HepG2 (cell line): ENCODE results near the gene ADGRB3. TPM values are rescaled to one million over a fixed set of nuclear protein-coding genes. Genes with fewer than 3 reads are reported as not detected.

Experiments
- ATAC-seq: fragments of 200-7000 bp; cut with Tn5 transposase; 3 replicates; pipeline ENCODE4 v1.9.1; 2020; ENCODE audit warnings: mild to moderate bottlenecking, moderate library complexity
- BruUV-seq: library from RNA; stranded (reverse); fragments of 400-500 nt; replicated peaks from 2 replicates; lab custom pipeline; 2021; lab: Mats Ljungman, UMichigan
- CTCF ChIA-PET: fragments of 300-600 bp; formaldehyde crosslinking; extraction: SDS; loops from one replicate; lab custom pipeline; 2021; ENCODE audit warnings: low total read pairs, inconsistent platforms, low intra/inter-chr PET ratio; lab: Yijun Ruan, JAX
- POLR2A ChIA-PET: fragments of 350-600 bp; sonication (Branson Sonifier 250); formaldehyde crosslinking; loops from one replicate; lab custom pipeline; 2020; ENCODE audit warnings: antibody characterized with exemption, inconsistent platforms; lab: Yijun Ruan, JAX
- DNase-seq: peaks from one replicate; pipeline ENCODE4 v3.0.0-alpha.2; 2015; ENCODE audit warnings: low spot score
- FAIRE-seq: peaks from 3 replicates; lab custom pipeline; 2011; peaks lifted over from hg19 to GRCh38; lab: Jason Lieb, UNC
- H2AFZ ChIP-seq: one replicate; pipeline ENCODE4 v1.6.1; 2011; ENCODE audit warnings: low read length, inconsistent platforms
- H3K27ac ChIP-seq: fragments of 300-600 bp; 3 replicates; pipeline ENCODE4 v1.8.0; 2011; ENCODE audit warnings: mixed run types, mild to moderate bottlenecking, mixed read lengths, low read length, inconsistent platforms; ENCODE audit not compliant: insufficient read depth; ENCODE audit errors: extremely low read length
- H3K27me3 ChIP-seq, 2 experiments: fragments of 200-600 bp in 1 of 2; 2 replicates in 1 of 2; 3 replicates in 1 of 2; pipeline versions ENCODE4 v1.6.0 to v1.8.0; 2011; ENCODE audit warnings: low read length in 2 of 2, mild to moderate bottlenecking in 2 of 2, moderate library complexity in 2 of 2, inconsistent platforms in 1 of 2; ENCODE audit not compliant: insufficient read depth in 2 of 2, control insufficient read depth in 1 of 2
- H3K36me3 ChIP-seq, 2 experiments: fragments of 200-600 bp in 1 of 2; replicated peaks in 1 of 2; 2 replicates in 1 of 2; 3 replicates in 1 of 2; pipeline versions ENCODE4 v1.5.1 to v1.8.0; 2011; ENCODE audit warnings: low read length in 2 of 2, inconsistent platforms in 1 of 2; ENCODE audit not compliant: insufficient read depth in 2 of 2, control insufficient read depth in 1 of 2
- H3K4me1 ChIP-seq: 2 replicates; pipeline ENCODE4 v1.5.1; 2012; ENCODE audit warnings: low read length, inconsistent platforms; ENCODE audit not compliant: insufficient read depth
- H3K4me2 ChIP-seq: 2 replicates; pipeline ENCODE4 v1.6.0; 2011; ENCODE audit warnings: low read depth, low read length, inconsistent platforms
- H3K4me3 ChIP-seq, 3 experiments: fragments of 200-600 bp in 1 of 3; sonication (generic), shearing (Covaris generic) in 1 of 3; replicated peaks in 1 of 3; 2 replicates each; pipeline ENCODE4 v1.5.1; 2011 to 2016; ENCODE audit warnings: low read length in 3 of 3, inconsistent platforms in 2 of 3, low read depth in 2 of 3, mild to moderate bottlenecking in 2 of 3, control low read depth in 1 of 3, mixed read lengths in 1 of 3; ENCODE audit not compliant: insufficient read depth in 1 of 3
- H3K79me2 ChIP-seq: one replicate; pipeline ENCODE4 v1.6.1; 2011; ENCODE audit warnings: low read length, inconsistent platforms; ENCODE audit not compliant: insufficient read depth
- H3K9ac ChIP-seq: 2 replicates; pipeline ENCODE4 v1.6.0; 2011; ENCODE audit warnings: mild to moderate bottlenecking, low read depth, low read length, inconsistent platforms; ENCODE audit not compliant: insufficient read depth
- H3K9me3 ChIP-seq: 2 replicates; pipeline ENCODE4 v1.5.1; 2012; ENCODE audit warnings: mild to moderate bottlenecking, low read length
- H4K20me1 ChIP-seq: 2 replicates; pipeline ENCODE4 v1.6.0; 2011; ENCODE audit warnings: inconsistent platforms, mild to moderate bottlenecking, low read length, moderate library complexity; ENCODE audit not compliant: insufficient read depth
- ARID2 ChIP-seq: sonication (generic); formaldehyde crosslinking; IDR thresholded peaks from 2 replicates; pipeline ENCODE4 v1.8.1; 2022; ENCODE audit warnings: mild to moderate bottlenecking, missing genetic modification reagents, borderline replicate concordance
- E2F2 ChIP-seq: sonication (generic); formaldehyde crosslinking; IDR thresholded peaks from 2 replicates; pipeline ENCODE4 v1.4.0; 2020; ENCODE audit warnings: missing genetic modification reagents, borderline replicate concordance
- ETV5 ChIP-seq: IDR thresholded peaks from 2 replicates; pipeline ENCODE4 v1.6.1; 2018; ENCODE audit warnings: missing biosample characterization, missing genetic modification reagents, inconsistent platforms, borderline replicate concordance
- FOXA1 ChIP-seq, 2 experiments: fragments of 450-650 bp in 1 of 2; sonication (generic) in 1 of 2; formaldehyde crosslinking in 1 of 2; IDR thresholded peaks; 2 replicates each; pipeline versions ENCODE4 v1.4.0 to v1.6.1; 2016 to 2020; ENCODE audit warnings: missing genetic modification reagents in 1 of 2
- IRX3 ChIP-seq: sonication (generic); formaldehyde crosslinking; IDR thresholded peaks from 2 replicates; pipeline ENCODE4 v1.8.1; 2023; ENCODE audit warnings: mild to moderate bottlenecking, low read depth, missing genetic modification reagents, borderline replicate concordance
- KLF13 ChIP-seq: sonication (generic); formaldehyde crosslinking; IDR thresholded peaks from 2 replicates; pipeline ENCODE4 v1.4.0; 2020; ENCODE audit warnings: mild to moderate bottlenecking, missing genetic modification reagents
- LBX2 ChIP-seq: sonication (generic); formaldehyde crosslinking; IDR thresholded peaks from 2 replicates; pipeline ENCODE4 v1.5.0; 2020; ENCODE audit warnings: missing genetic modification reagents, mild to moderate bottlenecking, borderline replicate concordance
- MTF1 ChIP-seq: sonication (generic); formaldehyde crosslinking; IDR thresholded peaks from 2 replicates; pipeline ENCODE4 v1.5.0; 2020; ENCODE audit warnings: missing genetic modification reagents
- NONO ChIP-seq, 2 experiments: fragments of 450-650 bp in 1 of 2; sonication (generic) in 1 of 2; formaldehyde crosslinking in 1 of 2; IDR thresholded peaks in 1 of 2; conservative IDR thresholded peaks in 1 of 2; 2 replicates each; pipeline versions ENCODE4 v1.6.1 to v1.8.0; 2017 to 2022; ENCODE audit warnings: mild to moderate bottlenecking in 1 of 2, missing genetic modification reagents in 1 of 2, moderate library complexity in 1 of 2
- RNF2 ChIP-seq: fragments of 450-650 bp; conservative IDR thresholded peaks from 2 replicates; pipeline ENCODE4 v1.6.1; 2016; ENCODE audit warnings: low read depth
- ZNF143 ChIP-seq: sonication (generic); formaldehyde crosslinking; IDR thresholded peaks from 2 replicates; pipeline ENCODE4 v1.4.0; 2020; ENCODE audit warnings: missing genetic modification reagents
- ZNF205 ChIP-seq: IDR thresholded peaks from 2 replicates; pipeline ENCODE4 v1.6.1; 2018; ENCODE audit warnings: missing biosample characterization, missing genetic modification reagents
- ZNF460 ChIP-seq: sonication (generic); formaldehyde crosslinking; IDR thresholded peaks from 2 replicates; pipeline ENCODE4 v1.5.1; 2020; ENCODE audit warnings: missing genetic modification reagents, mild to moderate bottlenecking, borderline replicate concordance
- ZNF780A ChIP-seq: sonication (generic); formaldehyde crosslinking; IDR thresholded peaks from 2 replicates; pipeline ENCODE4 v1.8.0; 2022; ENCODE audit warnings: mild to moderate bottlenecking, missing genetic modification reagents, moderate library complexity
- WGBS: methylation state at CpG from one replicate; pipeline ENCODE4 v1.1.6; 2017; ENCODE audit warnings: low lambda C conversion rate; 5-methylcytosine and 5-hydroxymethylcytosine counted together
- in situ Hi-C: cut with HindIII; loops from 2 replicates; pipeline ENCODE4 v1.10.0; 2017; ENCODE audit warnings: low pct_unique_long_range_greater_than_20kb; ENCODE audit not compliant: extremely low pct_ligation_motif_present
- intact Hi-C: fragments of 100-400 bp; cut with micrococcal nuclease; formaldehyde crosslinking; loops from one replicate; pipeline ENCODE4 v1.10.0; 2022; ENCODE audit not compliant: unreplicated experiment
- polyA plus RNA-seq, 8 experiments: library from polyadenylated mRNA; depleted of rRNA in 3 of 8; stranded (reverse) in 7 of 8; unstranded in 1 of 8; fragments of >200 nt; fragmentation: Illumina TruSeq in 4 of 8; extraction: Trizol in 4 of 8; gene quantifications; 2 replicates each; pipeline versions ENCODE4 v1.2.1 to v1.2.3, GENCODE V29; 2011 to 2016; ENCODE audit warnings: low read depth in 4 of 8, missing spikeins in 1 of 8, mixed read lengths in 1 of 8; ENCODE audit not compliant: insufficient read depth in 1 of 8
- total RNA-seq, 5 experiments: library from RNA; depleted of rRNA; stranded (reverse); fragments of >200 nt; fragmentation: Illumina TruSeq; extraction: Trizol; gene quantifications; 2 replicates each; pipeline ENCODE4 v1.2.3, GENCODE V29; 2016; ENCODE audit warnings: low read depth in 1 of 5
- TF ChIP-seq, protein P1 (sequence below): sonication (generic); formaldehyde crosslinking; IDR thresholded peaks from 2 replicates; pipeline ENCODE4 v1.8.1; 2023; ENCODE audit warnings: mild to moderate bottlenecking, moderate library complexity, missing genetic modification reagents
- TF ChIP-seq, protein P2 (sequence below): sonication (generic); formaldehyde crosslinking; IDR thresholded peaks from 2 replicates; pipeline ENCODE4 v1.8.0; 2022; ENCODE audit warnings: mild to moderate bottlenecking, missing genetic modification reagents, moderate library complexity

Gene ADGRB3
- total and polyA plus RNA-seq, 2 of the 13 experiments (the other 11 are each of a cell fraction or from before 2014, with no cell fraction given): not detected

DNA sequence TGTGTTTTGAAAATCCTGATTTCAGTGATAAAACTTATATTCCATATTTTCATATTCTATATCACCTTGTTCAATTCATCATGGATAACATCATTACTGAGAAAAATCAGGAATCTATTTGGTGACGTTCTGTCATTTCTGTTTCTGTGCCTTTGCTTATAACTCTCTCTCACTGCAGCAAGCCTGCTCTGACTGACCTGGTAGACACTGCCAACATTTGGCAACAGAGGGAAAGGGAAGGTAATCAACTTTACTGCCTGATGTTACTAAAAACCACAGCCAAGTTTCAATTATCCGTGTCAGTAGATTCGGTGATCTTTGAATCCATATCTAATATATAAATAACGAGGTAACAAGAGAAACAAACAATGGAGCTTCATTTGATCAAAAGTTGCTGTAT lies 659.8 kb downstream of the ADGRB3 start:
- no peaks in the 10 kb centered on the region for H3K79me2 ChIP-seq
- POLR2A ChIA-PET: no interaction called here
- H3K4me3 ChIP-seq: no peak overlapping the region
- no peaks in the 10 kb centered on the region for H3K9me3 ChIP-seq
- no peaks in the 10 kb centered on the region for H3K27me3 ChIP-seq
- H3K4me2 ChIP-seq: no peak overlapping the region
- no TSS peak for BruUV-seq
- no peak overlapping the region for H3K9ac ChIP-seq
- DNase-seq: no peak
- CTCF ChIA-PET: no interaction called here
- no peaks in the 10 kb centered on the region for H4K20me1 ChIP-seq
- no peak overlapping the region for H2AFZ ChIP-seq
- no peaks in the 10 kb centered on the region for H3K36me3 ChIP-seq
- TF ChIP-seq KLF13 (CRISPR knock-in tag) (no peak), ZNF205 (CRISPR knock-in tag) (no peak), NONO (IDR thresholded peaks at IDR 0.05) (no peak), NONO (CRISPR knock-in tag; conservative IDR thresholded peaks at IDR 0.05) (no peak), FOXA1 (IDR thresholded peaks at IDR 0.05) (no peak), FOXA1 (CRISPR knock-in tag; IDR thresholded peaks at IDR 0.05) (no peak), RNF2 (no peak), ARID2 (CRISPR knock-in tag) (no peak), ZNF780A (no peak), E2F2 (CRISPR knock-in tag) (no peak), ZNF460 (CRISPR knock-in tag) (no peak), LBX2 (CRISPR knock-in tag) (no peak), MTF1 (no peak), ZNF143 (CRISPR knock-in tag) (no peak), ETV5 (CRISPR knock-in tag) (no peak), IRX3 (CRISPR knock-in tag) (no peak)
- TF ChIP-seq, protein P1, sequence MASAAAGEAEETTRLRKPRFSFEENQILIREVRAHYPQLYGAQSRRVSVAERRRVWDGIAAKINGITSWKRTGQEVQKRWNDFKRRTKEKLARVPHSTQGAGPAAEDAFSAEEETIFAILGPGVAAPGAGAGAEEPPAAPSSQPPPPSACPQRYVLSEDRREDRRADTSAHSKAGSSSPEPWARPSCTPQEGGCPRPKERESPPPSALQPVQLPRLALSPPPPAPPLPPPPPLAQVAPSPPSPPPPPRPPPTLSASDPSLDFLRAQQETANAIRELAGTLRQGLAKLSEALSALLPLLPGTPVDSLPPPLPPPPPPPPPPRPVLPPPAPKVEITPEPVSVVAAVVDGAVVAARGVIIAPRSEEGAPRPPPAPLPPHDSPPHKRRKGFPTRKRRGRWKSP (CRISPR knock-in tag): no peak
- TF ChIP-seq, protein P2, sequence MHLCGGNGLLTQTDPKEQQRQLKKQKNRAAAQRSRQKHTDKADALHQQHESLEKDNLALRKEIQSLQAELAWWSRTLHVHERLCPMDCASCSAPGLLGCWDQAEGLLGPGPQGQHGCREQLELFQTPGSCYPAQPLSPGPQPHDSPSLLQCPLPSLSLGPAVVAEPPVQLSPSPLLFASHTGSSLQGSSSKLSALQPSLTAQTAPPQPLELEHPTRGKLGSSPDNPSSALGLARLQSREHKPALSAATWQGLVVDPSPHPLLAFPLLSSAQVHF (CRISPR knock-in tag): no peak
- TF ChIP-seq, all 625 proteins: peak for 0
- WGBS: 2% methylated on average over 4 of the region's 4 CpGs
- FAIRE-seq (no peak), ATAC-seq (no peak)
- intact Hi-C loops (no loop called here), in situ Hi-C loops (no loop called here)
- H3K4me1 ChIP-seq: no peaks in the 10 kb centered on the region
- no peak overlapping the region for H3K27ac ChIP-seq
